Peyer's patch (tissue), 4 donors: ENCODE data around the gene USP31.

Experiments used
- POLR2A ChIP-seq, 2 donors: fragments of 450-650 bp; IDR thresholded peaks; one replicate each; pipeline ENCODE4 v1.5.1; 2017; ENCODE audit warnings: antibody characterized with exemption in 2 of 2, mild to moderate bottlenecking in 2 of 2, moderate library complexity in 2 of 2
- TF ChIP-seq, protein P1 (sequence below), 6 experiments: fragments of 450-650 bp in 4 of 6; fragments of 200-600 bp in 2 of 6; sonication (generic) in 1 of 6; IDR thresholded peaks; one replicate each; pipeline ENCODE4 v1.5.1; 2017 to 2019; ENCODE audit warnings: antibody characterized with exemption in 6 of 6, mild to moderate bottlenecking in 3 of 6, moderate library complexity in 1 of 6

DNA sequence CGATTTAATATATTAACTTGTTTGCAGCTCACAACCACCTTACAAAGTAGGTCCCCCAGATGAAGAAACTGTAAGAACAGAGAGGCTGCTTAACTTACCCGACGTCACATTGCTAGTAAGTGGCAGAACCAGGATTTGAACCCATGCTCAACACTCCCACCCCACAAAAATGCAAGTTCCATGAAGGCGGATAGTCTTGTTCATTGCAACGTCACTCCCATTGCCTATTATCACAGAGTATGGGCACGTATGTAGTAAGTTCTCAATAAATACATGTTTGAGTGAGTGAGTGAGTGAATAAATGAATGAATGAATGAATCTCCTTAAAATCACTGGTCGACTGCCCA, 1.1 kb downstream of the USP31 start:
- TF ChIP-seq, protein P1, sequence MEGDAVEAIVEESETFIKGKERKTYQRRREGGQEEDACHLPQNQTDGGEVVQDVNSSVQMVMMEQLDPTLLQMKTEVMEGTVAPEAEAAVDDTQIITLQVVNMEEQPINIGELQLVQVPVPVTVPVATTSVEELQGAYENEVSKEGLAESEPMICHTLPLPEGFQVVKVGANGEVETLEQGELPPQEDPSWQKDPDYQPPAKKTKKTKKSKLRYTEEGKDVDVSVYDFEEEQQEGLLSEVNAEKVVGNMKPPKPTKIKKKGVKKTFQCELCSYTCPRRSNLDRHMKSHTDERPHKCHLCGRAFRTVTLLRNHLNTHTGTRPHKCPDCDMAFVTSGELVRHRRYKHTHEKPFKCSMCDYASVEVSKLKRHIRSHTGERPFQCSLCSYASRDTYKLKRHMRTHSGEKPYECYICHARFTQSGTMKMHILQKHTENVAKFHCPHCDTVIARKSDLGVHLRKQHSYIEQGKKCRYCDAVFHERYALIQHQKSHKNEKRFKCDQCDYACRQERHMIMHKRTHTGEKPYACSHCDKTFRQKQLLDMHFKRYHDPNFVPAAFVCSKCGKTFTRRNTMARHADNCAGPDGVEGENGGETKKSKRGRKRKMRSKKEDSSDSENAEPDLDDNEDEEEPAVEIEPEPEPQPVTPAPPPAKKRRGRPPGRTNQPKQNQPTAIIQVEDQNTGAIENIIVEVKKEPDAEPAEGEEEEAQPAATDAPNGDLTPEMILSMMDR (IDR thresholded peaks at IDR 0.05), result no peak
- TF ChIP-seq POLR2A (IDR thresholded peaks at IDR 0.05), result no peak
